ENCODE results near the gene SELPLG.
"Not testable (repeated sequence)": the region's sequence is repeated elsewhere in the genome, so short reads cannot be mapped to it uniquely, and the experiment has no call there.

SELPLG gene

GRCh38 chr12:108620236-108620879 lies 13.3 kb downstream of the SELPLG start:
- DNase-seq (ENCODE audit: low read depth in 1 of 2, low spot score in 1 of 2) = no peak

- DNase-seq (ENCODE audit: low read depth in 1 of 2, low spot score in 1 of 2) = no peak
Observed at GRCh38 chr12:108619369-108620160, 14.1 kb downstream of the SELPLG start.

- not testable (repeated sequence) for DNase-seq (ENCODE audit: low read depth in 1 of 2, low spot score in 1 of 2)
Observed at GRCh38 chr12:108618953-108619274, 14.8 kb downstream of the SELPLG start.

GRCh38 chr12:108618079-108618952 lies 15.4 kb downstream of the SELPLG start:
- DNase-seq (ENCODE audit: low read depth in 1 of 2, low spot score in 1 of 2) = peak; percentile 56 to 69

GRCh38 chr12:108616941-108617858 lies 16.5 kb downstream of the SELPLG start:
- peak; percentile 56 to 60 for DNase-seq (ENCODE audit: low read depth in 1 of 2, low spot score in 1 of 2)

GRCh38 chr12:108616359-108616758 lies 17.3 kb downstream of the SELPLG start:
- DNase-seq (ENCODE audit: low read depth in 1 of 2, low spot score in 1 of 2) = no peak

- DNase-seq (ENCODE audit: low read depth in 1 of 2, low spot score in 1 of 2) = no peak
Observed at GRCh38 chr12:108615918-108616317, 17.8 kb downstream of the SELPLG start.

GRCh38 chr12:108614639-108615038 lies 19.1 kb downstream of the SELPLG start:
- no peak for DNase-seq (ENCODE audit: low read depth in 1 of 2, low spot score in 1 of 2)

- DNase-seq (ENCODE audit: low read depth in 1 of 2, low spot score in 1 of 2) = no peak
Observed at GRCh38 chr12:108614041-108614440, 19.7 kb downstream of the SELPLG start.

GRCh38 chr12:108613548-108613947 lies 20.1 kb downstream of the SELPLG start:
- no peak for DNase-seq (ENCODE audit: low read depth in 1 of 2, low spot score in 1 of 2)

GRCh38 chr12:108612788-108613282 lies 20.9 kb downstream of the SELPLG start:
- DNase-seq (ENCODE audit: low read depth in 1 of 2, low spot score in 1 of 2) = no peak

GRCh38 chr12:108611884-108612415 lies 21.7 kb downstream of the SELPLG start:
- DNase-seq (ENCODE audit: low read depth in 1 of 2, low spot score in 1 of 2) = peak in 1 of 2 donors; percentile 7

- DNase-seq (ENCODE audit: low read depth in 1 of 2, low spot score in 1 of 2) = no peak
Observed at GRCh38 chr12:108610856-108611605, 22.7 kb downstream of the SELPLG start.

GRCh38 chr12:108610336-108610815 lies 23.3 kb downstream of the SELPLG start:
- DNase-seq (ENCODE audit: low read depth in 1 of 2, low spot score in 1 of 2) = no peak

GRCh38 chr12:108609537-108610335 lies 24.0 kb downstream of the SELPLG start:
- DNase-seq (ENCODE audit: low read depth in 1 of 2, low spot score in 1 of 2) = no peak

- DNase-seq (ENCODE audit: low read depth in 1 of 2, low spot score in 1 of 2) = no peak
Observed at GRCh38 chr12:108608616-108609015, 25.1 kb downstream of the SELPLG start.

- DNase-seq (ENCODE audit: low read depth in 1 of 2, low spot score in 1 of 2) = no peak
Observed at GRCh38 chr12:108607981-108608600, 25.6 kb downstream of the SELPLG start.

- DNase-seq (ENCODE audit: low read depth in 1 of 2, low spot score in 1 of 2) = no peak
Observed at GRCh38 chr12:108606492-108606891, 27.2 kb downstream of the SELPLG start.

Measured in stimulated activated CD4-positive, alpha-beta T cell treated with anti-CD3 and anti-CD28 coated beads, Interleukin-15, amount 100 ng/mL, for 1 hour (primary cell).